GM04503 (cell line): Measurements from ENCODE around the gene DAND5.

Experiments used
- DNase-seq: peaks from one replicate; pipeline ENCODE4 v3.0.0-alpha.2; 2012; ENCODE audit warnings: low read depth

DAND5 gene

GRCh38 chr19:13010038-13010991 lies 40.9 kb downstream of the DAND5 start:
- no peak for DNase-seq

- DNase-seq: no peak
These were observed 41.7 kb downstream of the DAND5 start for GRCh38 chr19:13010992-13011652.

DNA sequence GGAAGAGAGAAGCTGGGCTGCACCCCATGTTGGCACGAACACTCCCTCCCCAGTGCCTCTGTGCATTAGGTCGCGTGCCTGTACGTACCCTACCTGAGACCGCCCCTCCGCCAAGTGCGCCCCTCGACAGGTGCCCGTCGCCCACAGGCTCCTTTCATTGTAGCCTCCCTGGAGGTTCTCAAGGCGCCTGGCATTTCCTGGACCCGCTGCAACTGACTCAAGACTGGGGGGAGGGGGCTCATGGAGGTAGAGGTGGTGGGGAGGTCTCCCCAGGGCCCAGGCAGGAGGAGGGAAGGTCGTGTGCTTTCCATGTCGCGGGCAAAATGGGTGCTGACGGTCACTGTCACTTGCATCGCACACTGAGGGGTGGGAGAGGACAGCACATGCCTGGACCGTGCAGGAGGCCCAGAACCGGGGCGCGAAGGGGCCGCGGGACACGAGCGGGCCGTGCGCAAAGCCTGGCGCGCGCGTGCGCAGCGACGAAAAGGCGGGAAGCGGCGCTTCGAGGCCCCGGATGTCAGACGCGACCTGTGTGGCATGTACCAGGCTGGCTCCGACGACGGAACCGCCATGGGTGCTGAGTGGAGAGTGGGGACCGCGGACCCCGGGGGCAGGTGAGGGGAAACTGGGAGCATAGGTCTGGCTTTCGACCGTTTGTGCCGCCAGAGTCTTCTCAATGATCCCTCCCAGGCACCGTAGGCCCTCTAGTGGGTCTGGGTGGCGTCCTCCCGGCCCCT lies 42.4 kb downstream of the DAND5 start:
- no peak for DNase-seq

DNA sequence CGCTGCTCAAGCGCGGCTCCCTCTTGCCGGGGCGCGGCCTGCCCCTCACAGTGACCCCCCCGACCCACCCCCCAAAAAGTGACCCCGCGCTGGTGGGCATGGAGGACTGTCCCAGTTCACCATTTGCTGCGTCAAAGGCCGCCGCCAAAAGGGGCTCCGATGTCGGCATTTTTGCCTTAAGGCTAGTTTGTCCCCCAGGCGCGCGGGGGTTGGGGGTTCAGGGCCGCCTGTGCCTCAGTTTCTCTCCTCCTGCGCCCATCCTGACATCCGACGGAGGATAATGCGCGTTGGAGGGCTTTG lies 43.0 kb downstream of the DAND5 start:
- no peak for DNase-seq

DNA sequence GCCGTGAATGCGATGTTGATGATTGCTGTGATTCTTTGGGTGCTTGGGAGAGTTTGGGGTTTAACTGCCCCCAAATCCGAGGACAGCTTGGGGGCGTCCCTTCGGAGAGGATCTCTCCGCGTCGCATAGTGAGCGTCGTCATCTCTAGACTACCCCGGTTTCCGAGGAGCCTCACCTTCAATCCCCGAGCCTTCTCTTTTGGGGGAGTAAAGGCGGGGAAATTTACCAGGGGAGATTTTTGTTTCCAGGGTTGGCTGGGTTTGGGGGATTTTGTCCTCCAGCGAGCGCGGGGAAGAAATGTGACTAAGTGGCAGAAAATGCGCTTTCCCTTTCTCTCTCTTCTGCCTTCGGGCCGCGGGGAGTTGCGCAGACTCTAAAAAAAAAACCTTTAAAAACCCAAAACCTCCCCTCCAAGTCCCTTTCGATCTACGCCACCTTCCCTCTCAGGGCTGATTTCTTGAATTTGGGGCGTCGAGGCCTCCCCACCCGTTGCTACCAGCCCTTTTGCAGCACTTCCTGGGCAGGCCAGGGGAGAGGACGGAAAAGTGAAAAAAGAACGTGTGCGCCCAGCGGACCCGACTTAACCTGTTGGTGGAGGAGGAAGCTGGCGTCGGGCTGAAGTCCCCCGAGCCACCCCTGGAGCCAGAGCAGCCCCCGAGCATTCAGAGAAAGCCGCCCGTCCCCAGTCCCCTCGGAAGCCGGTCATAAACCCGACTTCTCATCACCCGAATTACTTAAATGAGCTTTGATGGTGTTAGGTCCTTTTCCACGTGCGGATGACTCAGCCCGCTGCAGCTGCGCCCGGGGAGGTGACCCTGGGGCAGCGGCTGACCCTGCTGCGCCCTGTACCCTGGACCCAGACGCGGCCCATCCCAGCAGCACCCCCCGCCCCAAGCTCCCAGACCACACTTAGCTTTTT lies 43.6 kb downstream of the DAND5 start:
- DNase-seq: no peak

GRCh38 chr19:13013649-13014048 lies 44.3 kb downstream of the DAND5 start:
- no peak for DNase-seq

- no peak for DNase-seq
These were observed 44.9 kb downstream of the DAND5 start for GRCh38 chr19:13014101-13014920.

GRCh38 chr19:13014921-13015280 lies 45.5 kb downstream of the DAND5 start:
- no peak for DNase-seq

- DNase-seq: no peak
These were observed 46.2 kb downstream of the DAND5 start for GRCh38 chr19:13015361-13016223.

GRCh38 chr19:13016245-13016627 lies 46.9 kb downstream of the DAND5 start:
- DNase-seq: no peak

DNA sequence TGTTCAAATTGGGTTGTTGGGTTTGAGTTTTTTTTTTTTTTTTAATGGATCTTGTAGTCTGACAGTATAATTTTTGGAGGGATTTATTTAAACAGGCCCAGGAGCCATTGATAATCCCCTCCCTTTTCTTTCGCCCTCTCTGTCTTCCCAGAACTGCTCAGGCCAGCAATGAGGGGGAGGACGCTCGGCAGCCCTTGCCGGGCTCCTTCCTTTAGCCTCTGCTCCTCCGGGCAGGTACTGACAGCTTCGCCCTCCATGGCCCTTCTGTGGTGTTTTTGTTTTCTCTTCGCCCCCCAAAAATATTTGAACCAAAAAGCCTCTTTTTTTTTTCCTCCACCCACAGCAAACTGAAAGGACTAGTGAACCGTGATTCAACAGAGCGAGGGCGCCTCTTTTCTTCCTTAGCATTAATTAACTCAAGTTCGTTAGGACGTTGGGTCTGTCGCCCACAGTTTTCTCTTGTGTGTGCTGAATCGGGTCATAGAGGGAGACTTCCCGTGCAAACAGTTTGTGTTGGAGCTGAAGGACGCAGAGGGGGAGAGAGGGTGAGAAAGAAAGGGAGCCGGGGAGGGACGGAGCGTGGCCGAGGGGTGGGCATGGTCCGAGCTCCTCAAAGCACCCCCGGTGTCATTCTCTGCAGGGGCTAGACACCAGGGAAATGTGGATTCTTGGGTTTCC lies 47.4 kb downstream of the DAND5 start:
- DNase-seq: no peak

DNA sequence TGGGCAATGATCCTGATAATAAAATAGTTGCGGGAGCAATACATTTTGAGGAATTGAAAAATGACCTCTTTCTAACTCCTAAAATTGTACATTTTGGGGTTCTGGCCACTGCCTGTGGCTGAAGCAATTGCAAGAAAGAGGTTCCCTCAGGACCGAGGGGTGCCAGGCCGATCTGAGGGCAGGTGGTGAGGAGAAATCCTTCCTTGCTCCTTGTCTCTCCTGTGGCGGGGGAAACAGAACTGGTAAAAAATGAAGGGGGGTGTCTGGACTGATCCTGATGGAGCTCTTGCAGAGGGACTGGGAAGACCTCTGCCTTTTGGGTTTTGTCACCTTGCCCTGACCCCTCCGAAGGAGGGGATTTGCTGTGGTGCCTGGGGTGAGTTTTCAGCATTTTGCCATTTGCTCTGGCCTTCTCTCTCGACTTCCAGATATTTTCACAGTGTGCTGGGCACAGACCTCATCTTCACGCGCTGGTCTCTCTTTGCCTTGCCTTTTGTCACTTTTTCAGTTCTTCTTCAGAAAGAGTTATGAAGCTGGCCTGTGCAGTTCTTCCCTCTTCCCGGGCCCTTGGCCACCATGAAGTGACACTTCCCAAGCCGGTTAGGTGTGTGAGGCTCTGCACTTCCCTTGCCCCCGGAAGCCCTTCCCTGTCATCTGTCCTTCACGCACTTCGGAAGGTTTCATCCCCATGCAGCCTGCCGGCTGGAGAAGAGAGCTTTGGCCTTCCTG lies 48.1 kb downstream of the DAND5 start:
- no peak for DNase-seq

DNA sequence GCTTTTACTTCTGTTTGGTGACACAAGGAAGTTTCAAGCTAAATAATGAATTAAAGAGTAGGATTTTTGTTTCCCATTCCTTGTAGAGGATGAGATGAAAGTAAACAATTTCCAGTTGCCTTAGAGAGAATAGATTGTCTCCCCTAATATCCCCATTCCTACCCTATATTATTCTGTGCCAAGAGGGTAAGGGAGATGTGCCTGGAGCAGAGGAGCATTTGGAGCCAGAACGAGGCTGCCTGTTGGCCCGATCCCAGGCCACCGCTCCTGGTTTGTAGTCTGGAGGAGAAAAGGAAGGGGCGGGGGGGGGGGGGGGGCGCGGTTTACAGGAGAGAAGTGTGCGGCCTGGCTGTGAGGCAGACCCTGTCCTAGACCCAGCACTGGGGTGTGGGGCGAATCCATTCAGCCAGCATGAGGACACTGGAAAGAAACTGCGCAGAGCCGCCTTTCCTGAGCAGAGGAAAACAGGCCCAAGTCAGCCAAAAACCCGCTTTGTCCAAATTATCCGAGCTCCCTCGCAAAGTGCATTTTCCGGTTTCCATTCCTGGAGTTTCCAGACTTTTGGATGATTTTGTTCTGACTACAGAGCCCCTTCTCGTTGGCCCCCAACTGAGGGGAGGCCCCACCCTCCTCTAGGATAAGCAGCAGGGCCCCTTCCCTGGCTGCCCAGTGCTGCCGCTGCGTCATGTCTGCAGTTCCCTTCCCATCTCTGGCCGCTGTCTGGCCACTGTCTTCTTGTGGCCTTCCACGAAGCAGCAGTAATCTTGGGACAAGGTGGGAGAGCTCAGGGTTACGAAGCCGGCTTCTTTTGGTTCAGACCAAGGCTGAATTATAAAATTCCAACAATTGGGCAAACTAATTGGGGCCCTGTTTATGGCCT lies 48.9 kb downstream of the DAND5 start:
- no peak for DNase-seq

DNA sequence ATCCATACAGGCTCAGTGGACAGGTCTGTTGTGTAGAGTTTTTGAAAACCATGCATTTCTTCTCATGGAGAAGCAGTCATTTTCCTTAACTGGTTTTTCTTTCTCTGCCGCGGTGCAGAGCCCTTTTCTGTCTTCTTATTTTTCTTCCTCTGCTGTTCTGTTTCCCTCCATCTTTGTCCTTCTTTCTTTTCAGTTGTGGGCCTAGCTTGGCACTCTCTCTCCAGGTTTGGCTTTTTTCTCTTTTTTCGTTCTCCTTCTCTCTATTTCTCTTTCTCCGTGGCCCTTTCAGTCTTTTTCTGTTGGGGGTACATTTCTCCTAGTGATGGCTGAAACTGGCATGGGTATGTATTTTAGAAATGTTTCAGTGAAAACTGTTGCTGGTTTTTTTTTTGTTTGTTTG lies 50.0 kb downstream of the DAND5 start:
- no peak for DNase-seq

GRCh38 chr19:13020002-13020414 lies 50.6 kb downstream of the DAND5 start:
- no peak for DNase-seq

- no peak for DNase-seq
These were observed 52.9 kb downstream of the DAND5 start for GRCh38 chr19:13022111-13022858.
